Islet precursor cell (in vitro differentiated cells): ENCODE measurements around the gene EDC3.
A peak's percentile ranks its signal among the peaks of the same experiment; 100 is the strongest.

Experiments used
- DNase-seq: peaks from one replicate; pipeline ENCODE4 v3.0.0-alpha.2; 2018

The EDC3 gene

GRCh38 chr15:74621936-74622335 is 73.9 kb downstream of the EDC3 start:
- DNase-seq: no peak

DNA sequence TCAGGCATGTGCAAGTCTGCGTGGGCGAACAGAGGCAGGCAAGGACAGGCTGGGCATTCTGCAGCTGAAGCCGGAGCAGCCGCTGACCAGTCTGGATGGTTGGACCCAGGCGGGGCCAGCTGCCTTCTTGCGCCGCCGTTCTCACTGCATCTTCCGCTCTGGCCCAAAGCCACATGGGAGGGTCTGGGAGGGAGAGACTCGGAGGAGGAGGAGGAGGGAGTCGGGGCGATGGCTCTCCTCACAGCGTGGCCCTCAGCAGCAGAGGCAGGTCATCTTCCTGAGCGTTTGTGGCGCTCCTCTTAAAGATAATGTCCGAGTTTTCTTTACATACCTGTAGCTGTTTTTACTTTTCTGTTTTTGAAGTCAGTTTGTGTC is 74.3 kb downstream of the EDC3 start:
- no peak for DNase-seq

- peak; percentile 87 for DNase-seq
Measured at GRCh38 chr15:74620636-74621545, 74.9 kb downstream of the EDC3 start.

- DNase-seq: no peak
Measured at GRCh38 chr15:74619916-74620635, 75.7 kb downstream of the EDC3 start.

GRCh38 chr15:74618841-74619596 is 76.8 kb downstream of the EDC3 start:
- no peak for DNase-seq

DNA sequence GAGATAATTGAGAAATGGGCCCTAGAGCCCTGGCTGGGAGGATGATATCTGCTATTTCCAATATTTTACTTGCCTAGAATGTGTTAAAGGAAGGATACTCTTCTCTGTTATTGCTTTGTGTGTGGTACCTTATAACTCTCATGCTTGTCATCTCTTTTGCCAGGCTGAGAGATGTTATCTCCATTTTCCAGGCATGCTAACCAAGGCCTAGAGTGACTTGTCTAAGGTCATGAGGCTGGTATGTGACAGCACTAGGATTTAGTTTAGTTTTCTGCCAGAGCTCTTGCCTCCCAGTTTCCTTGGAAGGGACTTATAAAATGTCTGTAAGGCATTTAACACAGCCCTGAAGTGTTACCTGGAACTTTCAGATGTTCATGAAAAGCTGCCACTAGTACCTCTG is 78.8 kb downstream of the EDC3 start:
- no peak for DNase-seq

DNA sequence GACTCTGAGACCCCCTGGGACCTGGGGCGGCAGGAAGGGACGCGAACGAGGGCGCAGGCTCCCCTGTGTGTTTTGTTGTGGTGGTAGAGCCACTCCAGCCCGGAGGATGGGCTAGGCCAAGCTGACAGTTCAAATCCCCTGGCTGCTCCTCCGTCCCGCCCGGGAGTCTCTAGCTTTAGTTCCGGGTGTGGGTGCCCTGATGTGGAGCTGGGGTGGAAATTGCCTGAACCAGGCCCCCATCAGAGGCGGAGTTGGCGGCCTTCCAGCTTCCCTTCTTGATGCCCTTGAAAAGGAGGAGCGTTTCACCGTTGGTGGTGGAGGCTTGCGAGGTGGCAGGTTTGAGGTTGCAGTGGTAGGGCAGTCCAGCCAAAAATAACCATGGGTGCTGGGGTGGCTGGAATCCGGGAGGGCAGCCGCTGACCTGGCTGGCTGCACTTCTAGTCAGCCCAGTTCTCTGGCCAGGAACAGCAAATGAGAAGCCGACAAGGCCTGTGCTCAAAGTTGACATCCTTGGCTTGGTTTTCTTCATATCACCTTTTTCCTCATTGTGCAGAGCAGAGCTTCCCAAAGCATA is 79.4 kb downstream of the EDC3 start:
- DNase-seq: no peak

GRCh38 chr15:74615508-74616365 is 80.1 kb downstream of the EDC3 start, which contains the start of gene CLK3:
Gene CLK3, plus strand, starts transcription at chr15:74615836. Its CDS starts 3,361 bp downstream, at chr15:74619197.
- peak; percentile 97 for DNase-seq

GRCh38 chr15:74614744-74615507 is 80.9 kb downstream of the EDC3 start:
- peak; percentile 85 for DNase-seq

GRCh38 chr15:74613953-74614743 is 81.7 kb downstream of the EDC3 start:
- DNase-seq: no peak

GRCh38 chr15:74613089-74613952 is 82.5 kb downstream of the EDC3 start:
- no peak for DNase-seq

GRCh38 chr15:74612677-74613076 is 83.1 kb downstream of the EDC3 start:
- no peak for DNase-seq

- no peak for DNase-seq
Measured at GRCh38 chr15:74611834-74612233, 84.0 kb downstream of the EDC3 start.

- no peak for DNase-seq
Measured at GRCh38 chr15:74611341-74611740, 84.5 kb downstream of the EDC3 start.

DNA sequence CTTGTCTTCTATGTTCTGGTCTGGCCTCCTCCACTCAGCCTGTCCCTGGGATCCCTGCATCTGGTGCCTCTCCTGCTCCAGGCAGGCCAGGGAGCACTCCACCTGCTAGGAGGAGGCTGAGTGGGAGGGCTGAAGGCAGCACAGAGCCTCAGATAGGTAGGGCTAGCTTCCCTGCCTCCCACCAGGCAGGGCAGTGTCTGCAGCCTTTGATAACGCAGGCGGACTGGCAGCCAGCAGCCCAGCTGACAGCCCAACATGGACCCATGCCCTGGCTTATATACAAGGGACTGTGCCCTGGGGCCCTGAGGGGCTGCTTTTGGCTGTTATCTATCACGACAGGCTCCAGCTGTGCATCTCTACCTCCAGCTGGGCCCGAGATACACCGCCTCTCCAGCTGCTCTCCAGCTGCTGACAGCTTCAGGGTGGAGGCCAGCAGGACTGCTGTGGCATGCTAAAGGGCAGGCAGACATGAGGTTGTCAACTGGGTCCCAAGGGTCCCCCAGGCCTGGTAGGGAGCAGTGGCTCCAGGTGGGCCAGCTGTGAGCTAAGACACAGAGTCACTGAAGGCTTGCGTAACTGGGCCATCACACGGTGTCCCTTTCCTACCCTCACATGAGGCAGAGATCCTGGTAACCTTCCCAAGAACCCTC is 85.4 kb downstream of the EDC3 start:
- DNase-seq: no peak

- no peak for DNase-seq
Measured at GRCh38 chr15:74609938-74610301, 85.9 kb downstream of the EDC3 start.

DNA sequence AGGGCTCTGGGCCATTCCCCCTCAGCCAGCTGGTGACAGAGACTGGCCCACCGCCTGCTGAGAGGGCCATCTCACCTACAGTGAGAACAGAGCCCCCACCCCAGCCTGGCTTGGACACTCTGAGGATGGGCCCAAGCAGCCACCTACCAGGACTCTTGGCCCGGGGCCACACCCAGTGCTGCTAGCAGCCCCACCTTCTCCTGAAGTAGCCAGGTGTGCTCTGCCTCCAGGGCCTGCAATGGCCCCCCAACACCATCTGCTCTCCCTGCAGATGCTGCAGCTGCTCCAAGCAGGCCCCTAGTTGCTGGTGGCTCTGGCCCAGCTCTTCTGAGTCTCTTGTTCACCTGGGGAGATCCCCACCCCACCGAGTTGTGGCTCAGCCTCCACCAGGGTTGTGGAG is 87.0 kb downstream of the EDC3 start:
- no peak for DNase-seq

DNA sequence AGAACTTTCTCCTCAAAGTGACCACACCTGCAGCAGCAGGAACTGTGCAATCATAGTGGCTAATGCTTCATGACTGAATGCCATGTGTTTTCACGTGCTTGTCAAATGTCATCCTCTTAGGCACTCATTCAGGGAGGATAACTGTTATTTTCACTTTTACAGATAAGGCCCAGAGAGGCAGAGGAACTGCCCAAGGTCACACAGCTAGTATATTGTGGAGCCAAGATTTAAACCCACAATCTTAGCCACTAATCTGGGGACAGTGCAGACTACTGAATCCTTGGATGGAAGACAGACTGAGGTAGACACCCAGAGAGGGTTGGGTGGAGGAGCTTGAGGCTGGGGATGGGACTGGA is 90.1 kb downstream of the EDC3 start:
- DNase-seq: no peak
